ENCODE results near the gene PPT2. TPM values are rescaled to one million over a fixed set of nuclear protein-coding genes. Genes with fewer than 3 reads are reported as not detected.

The PPT2 gene
- total and polyA plus RNA-seq, 2 of the 13 experiments (the other 11 are each of a cell fraction or from before 2014, with no cell fraction given): 39.2 to 61.8 TPM

DNA sequence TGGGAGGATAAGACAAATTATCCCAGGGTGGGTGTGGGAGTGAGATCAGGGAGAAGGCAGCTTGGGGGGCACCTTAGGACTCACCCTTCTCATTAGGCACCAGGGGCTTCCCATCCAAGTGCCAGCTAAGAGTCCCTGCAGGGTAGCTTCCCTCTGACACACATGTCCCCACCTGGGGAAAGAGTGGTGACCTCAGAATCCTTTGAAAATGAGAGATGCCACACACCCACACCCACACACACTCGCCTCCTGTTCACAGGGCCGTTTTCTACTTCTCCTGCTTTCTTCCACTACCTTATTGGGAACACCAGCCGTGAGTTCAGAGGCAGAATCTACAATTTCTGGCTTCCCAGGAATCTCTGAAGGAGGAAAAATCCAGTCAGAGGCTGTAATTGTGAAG is 29.1 kb downstream of the PPT2 start:
- intact Hi-C loops (cut with micrococcal nuclease; ENCODE audit: unreplicated experiment): no loop called here
- H3K27ac ChIP-seq (ENCODE audit: extremely low read length, insufficient read depth, low read length): no peak overlapping the region
- peaks cover 20% of the 10 kb centered on the region for H3K79me2 ChIP-seq (ENCODE audit: insufficient read depth, low read length)
- H4K20me1 ChIP-seq (ENCODE audit: insufficient read depth, low read length): no peaks in the 10 kb centered on the region
- H3K9me3 ChIP-seq (ENCODE audit: low read length): no peaks in the 10 kb centered on the region
- ChIA-PET POLR2A (interaction anchor here (0.6 to 2.4 kb wide), 5 partner anchors 10 to 65 kb away, joined by 3 to 18 read pairs (median 4); partner anchors contain the start of genes ATF6B and GPSM3), CTCF (ENCODE audit: low intra/inter-chr PET ratio, low total read pairs) (no interaction called here)
- WGBS (ENCODE audit: low lambda C conversion rate): 96% methylated on average over 3 of the region's 3 CpGs
- in situ Hi-C loops (cut with HindIII; ENCODE audit: extremely low pct_ligation_motif_present, low pct_unique_long_range_greater_than_20kb): no loop called here
- no peak overlapping the region for H2AFZ ChIP-seq (ENCODE audit: low read length)
- no TSS peak for BruUV-seq (replicated peaks)
- no peak for DNase-seq (ENCODE audit: low spot score)
- H3K4me3 ChIP-seq (replicated peaks in 1 of 3; ENCODE audit: insufficient read depth in 1 of 3, low read depth in 2 of 3, low read length in 3 of 3): no peak overlapping the region
- no peak for FAIRE-seq
- no peak overlapping the region for H3K9ac ChIP-seq (ENCODE audit: insufficient read depth, low read depth, low read length)
- H3K36me3 ChIP-seq (replicated peaks in 1 of 2; ENCODE audit: control insufficient read depth in 1 of 2, insufficient read depth in 2 of 2, low read length in 2 of 2): peaks cover 27 to 50% of the 10 kb centered on the region in 2 experiments
- ATAC-seq: no peak
- H3K27me3 ChIP-seq (ENCODE audit: control insufficient read depth in 1 of 2, insufficient read depth in 2 of 2, low read length in 2 of 2): no peaks in the 10 kb centered on the region
- no peak overlapping the region for H3K4me2 ChIP-seq (ENCODE audit: low read depth, low read length)
- peaks cover 15% of the 10 kb centered on the region for H3K4me1 ChIP-seq (ENCODE audit: insufficient read depth, low read length)
- no peak for TF ChIP-seq ZNF747 (CRISPR knock-in tag; IDR thresholded peaks at IDR 0.05; ENCODE audit: borderline replicate concordance)
- TF ChIP-seq KLF15 (CRISPR knock-in tag; IDR thresholded peaks at IDR 0.05; ENCODE audit: borderline replicate concordance): no peak
- no peak for TF ChIP-seq ZNF354B (CRISPR knock-in tag; IDR thresholded peaks at IDR 0.05)
- TF ChIP-seq CBX5 (CRISPR knock-in tag; IDR thresholded peaks at IDR 0.05; ENCODE audit: borderline replicate concordance): no peak
- 0 out of 2 replicates have a peak, but pooled peaks have one; percentile 23 for TF ChIP-seq ZNF446 (CRISPR knock-in tag; IDR thresholded peaks at IDR 0.05)
- TF ChIP-seq ZBTB20 (CRISPR knock-in tag; IDR thresholded peaks at IDR 0.05; ENCODE audit: borderline replicate concordance, low read depth): no peak
- TF ChIP-seq POLR2A (IDR thresholded peaks at IDR 0.05; ENCODE audit: insufficient read depth in 1 of 2, low read depth in 2 of 2, low read length in 2 of 2): 0 out of 4 replicates have a peak, but pooled peaks of 1 of the 2 experiments have one; percentile 30

DNA sequence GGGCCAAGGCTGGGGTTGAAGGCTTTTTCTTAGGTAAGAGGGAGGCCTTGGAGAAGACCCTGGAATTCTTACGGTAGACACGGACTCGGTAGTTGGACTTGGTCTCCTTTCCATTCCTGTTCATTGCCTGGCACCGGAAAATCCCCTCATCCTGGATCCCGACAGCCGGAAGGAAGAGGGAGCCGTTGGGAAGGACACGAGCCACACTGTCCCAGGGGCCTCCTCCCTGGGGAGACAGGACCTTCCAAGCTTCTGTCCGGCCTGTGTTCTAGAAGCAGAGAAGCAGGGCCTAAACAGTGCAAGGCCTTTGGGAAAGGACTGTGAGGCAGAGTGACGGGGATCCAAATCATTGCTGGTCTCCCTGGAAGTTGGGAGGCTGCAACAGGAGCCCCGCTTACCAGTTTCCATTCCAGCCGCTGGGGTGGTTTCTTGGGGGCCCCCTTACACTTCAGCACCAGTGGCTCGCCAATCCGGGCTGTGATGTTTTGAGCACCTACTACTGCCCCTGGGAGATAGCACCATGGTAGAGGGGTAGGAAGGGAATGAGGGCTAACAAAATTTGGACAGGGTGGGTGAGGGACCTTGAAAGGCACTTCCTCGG is 29.6 kb downstream of the PPT2 start:
- ATAC-seq: no peak
- peak; percentile 79 for TF ChIP-seq AGO2 (optimal IDR thresholded peaks at IDR 0.05; ENCODE audit: low read depth, low read length)
- no peak for TF ChIP-seq RCOR2 (CRISPR knock-in tag; IDR thresholded peaks at IDR 0.05)
- 0 out of 2 replicates have a peak, but pooled peaks have one; percentile 2 for TF ChIP-seq RXRA (CRISPR knock-in tag; IDR thresholded peaks at IDR 0.05)
- 0 out of 4 replicates have a peak, but pooled peaks of 1 of the 2 experiments have one; percentile 3 for TF ChIP-seq POLR2A (IDR thresholded peaks at IDR 0.05; ENCODE audit: insufficient read depth in 1 of 2, low read depth in 2 of 2, low read length in 2 of 2)
- 0 out of 2 replicates have a peak, but pooled peaks have one; percentile 9 for TF ChIP-seq ZNF446 (CRISPR knock-in tag; IDR thresholded peaks at IDR 0.05)
- Histone ChIP-seq H3K79me2 (ENCODE audit: insufficient read depth, low read length) (peaks cover 19% of the 10 kb centered on the region), H3K27ac (ENCODE audit: extremely low read length, insufficient read depth, low read length) (no peak overlapping the region), H3K9ac (ENCODE audit: insufficient read depth, low read depth, low read length) (no peak overlapping the region), H3K4me2 (ENCODE audit: low read depth, low read length) (no peak overlapping the region), H2AFZ (ENCODE audit: low read length) (no peak overlapping the region), H3K36me3 (replicated peaks in 1 of 2; ENCODE audit: control insufficient read depth in 1 of 2, insufficient read depth in 2 of 2, low read length in 2 of 2) (peaks cover 27 to 50% of the 10 kb centered on the region in 2 experiments), H3K4me1 (ENCODE audit: insufficient read depth, low read length) (peaks cover 20% of the 10 kb centered on the region), H3K9me3 (ENCODE audit: low read length) (no peaks in the 10 kb centered on the region), H4K20me1 (ENCODE audit: insufficient read depth, low read length) (no peaks in the 10 kb centered on the region), H3K27me3 (ENCODE audit: control insufficient read depth in 1 of 2, insufficient read depth in 2 of 2, low read length in 2 of 2) (no peaks in the 10 kb centered on the region), H3K4me3 (replicated peaks in 1 of 3; ENCODE audit: insufficient read depth in 1 of 3, low read depth in 2 of 3, low read length in 3 of 3) (no peak overlapping the region)
- intact Hi-C loops (cut with micrococcal nuclease; ENCODE audit: unreplicated experiment) (no loop called here), in situ Hi-C loops (cut with HindIII; ENCODE audit: extremely low pct_ligation_motif_present, low pct_unique_long_range_greater_than_20kb) (no loop called here)
- FAIRE-seq: no peak
- POLR2A ChIA-PET: interaction anchor here (0.6 to 2.4 kb wide), 3 partner anchors 9 to 47 kb away, joined by 3 to 18 read pairs (median 8); partner anchors contain the start of gene GPSM3
- CTCF ChIA-PET (ENCODE audit: low intra/inter-chr PET ratio, low total read pairs): no interaction called here
- DNase-seq (ENCODE audit: low spot score): no peak
- BruUV-seq (replicated peaks): no TSS peak
- WGBS (ENCODE audit: low lambda C conversion rate): 95% methylated on average over 14 of the region's 15 CpGs
